Measurements from ENCODE around the gene NEMF. TPM values are rescaled to one million over a fixed set of nuclear protein-coding genes. Genes with fewer than 3 reads are reported as not detected.
"Not testable (repeated sequence)": the region's sequence is repeated elsewhere in the genome, so short reads cannot be mapped to it uniquely, and the experiment has no call there.

Gene NEMF
- total and polyA plus RNA-seq, 2 donors (not counting 1 experiment from before 2014, with no cell fraction given), result 26.7 to 127 TPM

DNA sequence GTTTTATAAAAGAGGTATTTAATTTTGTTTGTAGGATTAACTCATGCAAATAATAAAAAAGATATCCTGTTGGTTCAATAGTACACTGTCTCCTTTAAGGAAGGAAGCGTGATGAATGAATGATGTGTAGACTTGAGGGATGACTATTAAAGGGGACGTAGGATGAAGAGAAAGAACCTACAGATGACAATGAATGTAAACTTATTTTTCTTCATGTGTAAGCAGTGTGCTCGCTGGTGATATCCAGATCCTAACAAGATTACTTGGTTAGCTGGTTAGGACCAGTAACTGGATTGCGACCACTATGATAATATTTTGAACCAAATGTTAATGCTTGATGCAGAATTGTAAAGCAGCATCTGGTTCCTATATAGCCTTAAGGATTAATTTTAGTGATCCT is 42.9 kb upstream of the NEMF start:
- DNase-seq (no peak), ATAC-seq (ENCODE audit: low read depth) (no peak)
- 70% methylated on average over 1 of the region's 4 CpGs for WGBS (ENCODE audit: insufficient coverage)
- ChIA-PET CTCF (interaction anchor here (0.8 to 1.8 kb wide), 6 partner anchors 43 to 210 kb away, joined by 3 to 5 read pairs (median 3); partner anchors contain the start of gene NEMF), POLR2A (interaction anchor here (1.0 to 1.1 kb wide), 2 partner anchors 152 to 167 kb away, joined by 3 read pairs; no protein-coding TSS in a partner anchor)
- H3K79me2 ChIP-seq (ENCODE audit: control insufficient read depth, insufficient read depth, low read length), result peaks cover 79% of the 10 kb centered on the region
- H3K9ac ChIP-seq (ENCODE audit: low read length), result peak overlapping the region; percentile 99
- H4K20me1 ChIP-seq (ENCODE audit: control insufficient read depth, insufficient read depth, low read length, poor library complexity, severe bottlenecking), result peaks cover 32% of the 10 kb centered on the region
- Mint-ChIP-seq H3K27ac (peak overlapping the region; percentile 80), H3K27me3 (no peaks in the 10 kb centered on the region), H3K4me1 (peaks cover 63% of the 10 kb centered on the region), H3K4me3 (peak overlapping the region; percentile 80), H3K9me3 (ENCODE audit: insufficient read depth) (no peaks in the 10 kb centered on the region)
- no peaks in the 10 kb centered on the region for H3K27me3 ChIP-seq (replicated peaks in 1 of 4; ENCODE audit: control extremely low read depth in 1 of 4, control insufficient read depth in 3 of 4, insufficient read depth in 4 of 4, low read length in 3 of 4)
- H3K4me1 ChIP-seq (ENCODE audit: control insufficient read depth in 2 of 2, insufficient read depth in 2 of 2, low read length in 2 of 2), result peaks cover 41 to 53% of the 10 kb centered on the region in 2 donors
- H3K4me3 ChIP-seq (ENCODE audit: control extremely low read depth in 1 of 5, extremely low read depth in 1 of 5, insufficient read depth in 1 of 5, low read depth in 2 of 5, low read length in 4 of 5), result peak overlapping the region; percentile 74 to 96 (median 89)
- intact Hi-C loops (cut with micrococcal nuclease), result loop anchor here (5.0 kb wide), 1 partner anchor 37 kb away; no protein-coding TSS in a partner anchor
- H3K9me3 ChIP-seq (ENCODE audit: control extremely low read depth in 1 of 3, control insufficient read depth in 2 of 3, insufficient read depth in 1 of 3, low read length in 2 of 3), result no peaks in the 10 kb centered on the region
- no peak overlapping the region for H2AFZ ChIP-seq (ENCODE audit: insufficient read depth, low read depth, low read length, poor library complexity, severe bottlenecking)
- peak overlapping the region; percentile 79 for H3K4me2 ChIP-seq (replicated peaks; ENCODE audit: low read depth, low read length, poor library complexity, severe bottlenecking)
- peak overlapping the region; percentile 8 to 70 for H3K27ac ChIP-seq (ENCODE audit: low read length in 2 of 2)
- TF ChIP-seq EZH2 (IDR thresholded peaks at IDR 0.05; ENCODE audit: borderline replicate concordance, insufficient read depth, low read depth, low read length, poor library complexity, severe bottlenecking), result no peak
- TF ChIP-seq, protein P1, sequence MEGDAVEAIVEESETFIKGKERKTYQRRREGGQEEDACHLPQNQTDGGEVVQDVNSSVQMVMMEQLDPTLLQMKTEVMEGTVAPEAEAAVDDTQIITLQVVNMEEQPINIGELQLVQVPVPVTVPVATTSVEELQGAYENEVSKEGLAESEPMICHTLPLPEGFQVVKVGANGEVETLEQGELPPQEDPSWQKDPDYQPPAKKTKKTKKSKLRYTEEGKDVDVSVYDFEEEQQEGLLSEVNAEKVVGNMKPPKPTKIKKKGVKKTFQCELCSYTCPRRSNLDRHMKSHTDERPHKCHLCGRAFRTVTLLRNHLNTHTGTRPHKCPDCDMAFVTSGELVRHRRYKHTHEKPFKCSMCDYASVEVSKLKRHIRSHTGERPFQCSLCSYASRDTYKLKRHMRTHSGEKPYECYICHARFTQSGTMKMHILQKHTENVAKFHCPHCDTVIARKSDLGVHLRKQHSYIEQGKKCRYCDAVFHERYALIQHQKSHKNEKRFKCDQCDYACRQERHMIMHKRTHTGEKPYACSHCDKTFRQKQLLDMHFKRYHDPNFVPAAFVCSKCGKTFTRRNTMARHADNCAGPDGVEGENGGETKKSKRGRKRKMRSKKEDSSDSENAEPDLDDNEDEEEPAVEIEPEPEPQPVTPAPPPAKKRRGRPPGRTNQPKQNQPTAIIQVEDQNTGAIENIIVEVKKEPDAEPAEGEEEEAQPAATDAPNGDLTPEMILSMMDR (IDR thresholded peaks at IDR 0.05), result no peak
- peaks cover 0 to 29% of the 10 kb centered on the region in 2 experiments for H3K36me3 ChIP-seq (replicated peaks in 1 of 2; ENCODE audit: control extremely low read depth in 1 of 2, control insufficient read depth in 1 of 2, extremely low read depth in 1 of 2, insufficient read depth in 2 of 2, low read length in 1 of 2)

DNA sequence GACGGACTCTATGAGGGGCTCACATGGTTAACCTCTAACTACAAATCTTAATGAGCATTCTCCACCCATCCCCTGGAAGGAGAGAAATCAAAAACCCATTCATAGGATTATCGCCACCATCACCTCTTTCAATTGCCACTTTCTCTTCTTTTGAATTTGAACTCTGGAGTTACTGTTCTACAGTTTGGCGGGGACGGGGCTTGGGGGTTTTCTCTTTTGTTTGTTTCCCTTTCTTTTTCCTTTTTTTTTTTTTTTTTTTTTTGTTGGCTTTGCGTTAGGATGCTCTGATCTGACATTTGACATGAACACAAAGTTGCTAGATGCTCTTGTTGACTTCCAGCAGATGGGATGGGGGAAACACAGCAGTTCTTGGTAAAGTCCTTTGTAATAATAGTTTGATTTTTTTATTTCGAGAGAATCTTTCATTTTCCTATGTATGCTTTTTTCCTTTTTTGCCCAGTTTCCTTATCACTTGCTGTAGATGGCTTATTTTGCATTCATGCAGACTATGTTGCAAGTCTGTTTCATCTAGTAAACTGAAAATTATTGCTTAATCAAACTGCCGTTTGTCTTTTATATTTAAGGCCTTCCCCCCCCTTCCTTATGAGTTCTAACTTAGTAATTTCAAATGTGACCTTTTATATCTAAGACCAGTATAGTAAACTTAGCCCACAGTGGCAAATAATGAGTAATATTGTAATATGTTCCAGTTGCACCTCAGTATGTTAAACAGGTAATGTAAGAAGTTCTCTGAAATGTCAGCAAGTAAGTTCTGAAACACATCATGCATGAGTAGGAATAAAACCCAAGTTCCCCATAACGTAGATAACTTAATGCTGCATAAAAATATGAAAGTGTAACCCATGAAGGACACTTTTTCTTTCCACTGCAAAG is 41.9 kb upstream of the NEMF start:
- 0% methylated on average over 1 of the region's 8 CpGs for WGBS (ENCODE audit: insufficient coverage)
- H3K27me3 Mint-ChIP-seq; H3K9me3 Mint-ChIP-seq (ENCODE audit: insufficient read depth); H2AFZ ChIP-seq (ENCODE audit: insufficient read depth, low read depth, low read length, poor library complexity, severe bottlenecking); ATAC-seq (ENCODE audit: low read depth); H3K9me3 ChIP-seq (ENCODE audit: control extremely low read depth in 1 of 3, control insufficient read depth in 2 of 3, insufficient read depth in 1 of 3, low read length in 2 of 3); H3K27me3 ChIP-seq (replicated peaks in 1 of 4; ENCODE audit: control extremely low read depth in 1 of 4, control insufficient read depth in 3 of 4, insufficient read depth in 4 of 4, low read length in 3 of 4): not testable (repeated sequence)
- peaks cover 58% of the 10 kb centered on the region for H3K4me1 Mint-ChIP-seq
- Histone ChIP-seq H3K4me1 (ENCODE audit: control insufficient read depth in 2 of 2, insufficient read depth in 2 of 2, low read length in 2 of 2) (peaks cover 41 to 50% of the 10 kb centered on the region in 2 donors), H3K4me3 (ENCODE audit: control extremely low read depth in 1 of 5, extremely low read depth in 1 of 5, insufficient read depth in 1 of 5, low read depth in 2 of 5, low read length in 4 of 5) (peak overlapping the region; percentile 74 to 96 (median 89)), H3K9ac (ENCODE audit: low read length) (peak overlapping the region; percentile 99), H4K20me1 (ENCODE audit: control insufficient read depth, insufficient read depth, low read length, poor library complexity, severe bottlenecking) (peaks cover 32% of the 10 kb centered on the region), H3K79me2 (ENCODE audit: control insufficient read depth, insufficient read depth, low read length) (peaks cover 85% of the 10 kb centered on the region), H3K36me3 (replicated peaks in 1 of 2; ENCODE audit: control extremely low read depth in 1 of 2, control insufficient read depth in 1 of 2, extremely low read depth in 1 of 2, insufficient read depth in 2 of 2, low read length in 1 of 2) (peaks cover 0 to 29% of the 10 kb centered on the region in 2 experiments), H3K27ac (ENCODE audit: low read length in 2 of 2) (peak overlapping the region; percentile 98 to 99), H3K4me2 (replicated peaks; ENCODE audit: low read depth, low read length, poor library complexity, severe bottlenecking) (peak overlapping the region; percentile 79)
- peak; percentile 42 for DNase-seq
- POLR2A ChIA-PET, result interaction anchor here (0.7 to 2.7 kb wide), 2 partner anchors 33 to 109 kb away, joined by 4 to 35 read pairs; no protein-coding TSS in a partner anchor
- H3K27ac Mint-ChIP-seq, result peak overlapping the region; percentile 98
- CTCF ChIA-PET, result interaction anchor here (0.9 to 3.2 kb wide), 8 partner anchors 32 to 167 kb away, joined by 3 to 48 read pairs (median 6); partner anchors contain the start of gene NEMF
- intact Hi-C loops (cut with micrococcal nuclease), result loop anchor here (5.0 kb wide), 2 partner anchors 38 to 42 kb away; partner anchors contain the start of gene NEMF
- peak overlapping the region; percentile 97 for H3K4me3 Mint-ChIP-seq

Measured in B cell (primary cell).